COLO668 (cell line): ENCODE measurements around the gene DOK7.

Source experiments
- DNase-seq: peaks from one replicate; lab custom pipeline; 2025; ENCODE audit not compliant: unreplicated experiment; lab: John Stamatoyannopoulos, UW

The DOK7 gene

DNA sequence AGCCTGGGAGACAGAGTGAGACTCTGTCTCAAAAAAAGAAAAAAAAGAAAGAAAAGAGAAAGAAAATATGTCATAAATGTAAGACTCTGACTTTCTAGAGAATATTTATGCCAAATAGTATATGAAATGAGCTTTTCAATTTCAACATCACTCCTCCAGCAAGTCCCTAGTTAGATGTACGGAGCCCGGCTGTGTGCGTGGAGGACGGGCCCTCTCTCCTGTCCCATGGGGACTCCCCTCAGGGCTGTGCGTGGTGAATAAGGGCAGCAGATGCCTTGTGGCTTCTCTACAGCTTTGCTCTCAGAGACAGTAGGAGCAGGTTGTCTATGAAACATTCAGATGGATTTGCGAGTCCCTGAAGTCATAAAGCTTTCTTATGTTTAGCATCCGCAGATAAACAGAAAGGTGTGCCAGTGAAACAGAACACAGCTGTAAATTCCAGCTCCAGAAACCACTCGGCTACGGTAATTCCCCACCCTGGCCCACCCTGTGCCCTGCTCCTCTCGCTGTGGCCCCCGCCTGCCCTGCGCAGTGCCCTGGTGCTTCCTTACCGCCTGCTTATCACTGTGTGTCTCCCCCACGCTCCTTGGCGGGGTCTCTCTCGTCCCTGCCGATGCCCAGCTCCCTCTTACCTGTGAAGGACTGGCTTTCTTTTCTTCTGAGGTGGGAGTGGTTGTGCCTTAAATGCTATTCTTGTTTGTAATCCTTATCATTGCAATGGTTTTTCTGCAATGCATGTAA, 35.2 kb upstream of the DOK7 start:
- no peak for DNase-seq

- no peak for DNase-seq
These were observed 33.5 kb upstream of the DOK7 start for GRCh38 chr4:3429651-3430050.

- no peak for DNase-seq
These were observed 32.6 kb upstream of the DOK7 start for GRCh38 chr4:3430524-3430923.

DNA sequence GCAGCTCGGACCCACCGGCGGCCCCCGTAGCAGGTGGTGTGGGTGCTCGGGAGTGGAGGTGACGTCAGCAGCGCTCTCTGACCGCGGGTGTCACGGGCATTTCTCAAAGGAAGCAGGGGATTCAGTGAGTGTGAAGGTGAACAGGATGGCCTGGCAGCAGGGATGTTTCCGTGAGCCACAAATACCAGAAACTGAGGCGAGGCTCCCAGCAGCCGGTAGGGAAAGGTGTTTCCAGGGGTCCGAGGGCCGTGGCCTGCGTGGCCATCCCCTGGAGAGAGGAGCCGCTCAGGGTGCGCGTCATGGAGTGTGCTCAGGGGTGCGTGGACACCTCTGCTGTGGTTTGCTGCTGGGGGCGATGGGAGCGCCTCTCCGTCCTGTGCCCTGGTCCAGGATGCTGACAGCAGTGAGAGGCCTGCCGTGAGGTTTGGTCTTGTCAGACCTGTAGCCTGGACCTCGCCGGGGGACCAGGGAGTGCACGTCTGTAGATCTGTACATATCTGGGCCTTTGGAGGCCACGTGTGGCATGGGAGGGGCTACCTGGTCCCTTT, 31.6 kb upstream of the DOK7 start:
- no peak for DNase-seq

- no peak for DNase-seq
These were observed 30.7 kb upstream of the DOK7 start for GRCh38 chr4:3432381-3432790.

DNA sequence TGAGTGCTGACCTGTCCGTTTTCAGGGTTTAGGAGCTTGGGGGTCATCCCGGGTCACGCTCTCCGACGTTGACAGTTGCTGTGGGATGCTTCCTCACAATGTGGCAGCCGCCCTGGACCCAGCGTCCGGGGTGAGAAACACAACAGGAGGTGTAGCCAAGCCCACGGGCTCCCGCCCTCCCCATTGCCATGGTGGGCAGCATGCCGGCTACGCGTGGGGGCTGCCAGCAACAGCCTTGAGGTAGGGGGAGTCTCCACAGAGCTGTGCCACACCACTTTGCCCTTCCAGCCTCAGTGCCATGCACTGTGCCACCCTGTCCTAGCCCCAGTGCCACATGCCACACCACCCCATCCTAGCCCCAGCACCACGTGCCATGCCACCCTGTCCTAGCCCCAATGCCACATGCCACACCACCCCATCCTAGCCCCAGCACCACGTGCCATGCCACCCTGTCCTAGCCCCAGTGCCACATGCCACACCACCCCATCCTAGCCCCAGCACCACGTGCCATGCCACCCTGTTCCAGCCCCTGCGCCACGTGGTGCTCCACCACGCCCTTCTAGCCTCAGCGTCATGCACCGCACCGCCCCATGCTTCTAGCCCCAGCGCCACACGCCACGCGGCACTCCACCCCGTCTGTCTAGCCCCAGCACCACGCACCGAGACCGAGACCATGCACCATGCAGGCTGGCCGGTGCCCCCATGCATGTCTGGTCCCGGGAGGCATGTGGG, 29.8 kb upstream of the DOK7 start:
- no peak for DNase-seq

DNA sequence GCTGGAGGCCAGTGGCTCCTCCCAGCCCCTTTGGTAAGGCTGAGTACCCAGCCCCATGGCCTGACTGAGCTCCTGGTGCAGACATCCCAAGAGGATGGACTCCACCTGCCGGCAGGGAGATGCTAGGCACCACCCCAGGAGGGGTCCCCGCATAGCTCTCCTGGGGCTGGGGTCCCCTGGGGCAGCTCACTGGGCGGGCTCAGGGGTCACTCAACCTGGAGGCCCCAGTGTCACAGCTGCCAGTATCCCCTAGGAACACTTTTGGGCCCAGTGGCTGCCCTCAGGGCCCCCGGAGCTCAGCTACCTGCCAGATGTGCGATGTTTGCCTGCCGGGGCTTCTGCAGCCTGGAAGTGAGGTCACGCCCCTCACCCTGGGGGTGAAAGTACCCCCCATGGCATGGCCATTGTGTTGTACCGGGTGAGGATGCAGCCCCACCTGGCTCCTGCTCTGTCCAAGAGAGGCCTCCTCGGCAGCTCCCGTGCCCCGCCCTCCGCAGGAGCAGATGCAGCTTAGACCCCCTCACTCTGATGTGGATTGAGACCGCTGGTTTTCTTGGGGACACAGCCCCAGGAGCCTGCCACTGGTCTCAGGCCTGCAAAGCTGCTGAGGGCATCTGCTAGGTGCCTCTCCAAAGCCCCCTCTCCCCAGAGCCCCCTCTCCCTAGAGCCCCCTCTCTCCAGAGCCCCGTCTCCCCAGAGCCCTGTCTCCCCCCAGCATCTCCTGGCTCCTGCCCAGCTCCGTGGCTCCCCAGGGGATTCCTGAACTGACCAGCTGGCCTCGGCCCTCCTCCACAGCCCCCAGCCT, 28.0 kb upstream of the DOK7 start:
- no peak for DNase-seq

DNA sequence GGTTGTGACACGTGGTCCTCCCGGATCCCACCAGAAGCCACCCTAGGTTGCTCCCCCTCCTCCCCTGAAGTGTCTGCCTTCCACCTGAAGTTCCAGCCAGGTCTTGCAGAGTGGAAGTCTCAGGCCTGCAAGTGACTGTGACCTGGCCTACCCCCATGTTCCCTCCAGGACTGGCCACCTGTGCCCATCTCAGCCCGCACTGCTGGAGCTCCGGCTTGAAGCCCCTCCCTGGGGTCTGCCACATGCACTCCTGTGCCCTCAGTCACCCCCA, 27.5 kb upstream of the DOK7 start:
- no peak for DNase-seq

GRCh38 chr4:3436048-3436797, 26.9 kb upstream of the DOK7 start:
- no peak for DNase-seq

DNA sequence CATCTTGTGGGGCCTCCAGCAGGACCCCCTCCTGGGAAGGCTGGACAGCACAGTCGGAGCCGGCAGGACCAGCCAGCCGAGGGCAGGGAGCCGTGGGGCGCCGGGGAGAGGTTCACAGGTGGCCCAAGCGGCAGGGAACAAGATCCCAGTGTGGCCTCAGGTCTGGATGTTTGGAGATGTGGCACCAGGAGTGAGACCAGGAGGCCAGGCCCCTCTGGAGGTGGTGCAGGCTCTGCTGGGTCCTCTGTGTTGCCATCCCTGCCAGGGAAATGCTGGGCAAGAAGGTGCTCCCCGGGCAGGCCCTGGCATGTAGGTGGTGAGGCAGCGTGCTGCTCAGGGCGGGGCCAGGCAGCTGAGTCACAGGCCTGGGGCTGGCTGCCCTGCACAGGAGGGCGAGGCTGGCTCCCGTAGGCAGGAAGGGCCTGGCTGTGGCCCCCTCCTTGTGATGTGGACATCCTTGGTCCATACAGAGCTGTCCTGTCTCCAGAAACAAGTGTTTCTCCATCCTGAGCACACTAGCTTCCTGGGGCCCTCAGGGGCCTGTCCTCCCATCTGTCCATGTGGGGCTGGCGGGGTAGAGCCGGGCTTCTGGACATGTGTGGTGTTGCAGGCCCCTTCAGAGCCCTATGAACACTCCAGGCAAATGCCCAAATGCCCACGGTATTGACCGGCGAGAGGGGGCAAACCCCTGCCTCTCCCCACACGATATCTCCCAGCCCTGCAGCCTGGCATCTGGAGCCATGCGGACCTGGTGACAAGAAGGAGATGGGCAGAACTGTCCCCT, 26.1 kb upstream of the DOK7 start:
- peak; percentile 72 for DNase-seq

DNA sequence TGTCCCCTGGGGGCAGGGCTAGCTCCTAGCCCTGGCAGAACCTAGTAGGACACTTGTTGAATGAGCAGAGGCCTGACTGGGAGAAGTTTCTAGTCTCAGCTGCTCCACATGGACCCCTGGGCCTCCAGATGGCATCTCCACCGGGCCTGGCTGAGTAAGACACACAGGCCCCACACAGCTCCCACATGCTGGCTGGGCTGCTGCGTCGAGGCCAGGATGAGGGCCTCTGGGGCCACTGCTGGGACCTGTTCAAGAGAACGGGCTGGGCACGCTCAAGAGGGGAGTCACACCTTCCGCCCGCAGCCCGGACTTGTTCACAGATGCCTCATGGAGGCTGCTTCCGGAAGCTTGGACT, 25.5 kb upstream of the DOK7 start:
- no peak for DNase-seq

GRCh38 chr4:3437998-3438846, 24.9 kb upstream of the DOK7 start:
- DNase-seq, result no peak

- DNase-seq, result no peak
These were observed 24.3 kb upstream of the DOK7 start for GRCh38 chr4:3438847-3439180.

DNA sequence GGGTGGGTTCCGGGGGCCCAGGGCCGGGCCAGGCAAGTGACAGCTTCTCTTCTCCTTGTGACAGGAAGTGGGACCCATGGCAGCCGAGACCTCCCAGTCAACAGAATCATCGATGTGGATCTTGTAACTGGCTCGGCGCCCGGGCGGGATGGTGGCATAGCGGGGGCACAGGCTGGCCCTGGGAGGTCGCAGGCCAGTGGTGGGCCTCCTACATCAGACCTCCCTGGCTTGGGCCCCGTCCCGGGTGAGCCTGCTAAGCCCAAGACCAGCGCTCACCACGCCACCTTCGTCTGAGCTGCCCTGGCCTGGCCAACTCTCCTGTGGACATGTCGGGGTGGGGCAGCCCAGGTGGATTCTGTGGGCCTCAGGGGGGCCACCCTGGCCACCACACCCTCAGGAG, 23.7 kb upstream of the DOK7 start:
- no peak for DNase-seq

DNA sequence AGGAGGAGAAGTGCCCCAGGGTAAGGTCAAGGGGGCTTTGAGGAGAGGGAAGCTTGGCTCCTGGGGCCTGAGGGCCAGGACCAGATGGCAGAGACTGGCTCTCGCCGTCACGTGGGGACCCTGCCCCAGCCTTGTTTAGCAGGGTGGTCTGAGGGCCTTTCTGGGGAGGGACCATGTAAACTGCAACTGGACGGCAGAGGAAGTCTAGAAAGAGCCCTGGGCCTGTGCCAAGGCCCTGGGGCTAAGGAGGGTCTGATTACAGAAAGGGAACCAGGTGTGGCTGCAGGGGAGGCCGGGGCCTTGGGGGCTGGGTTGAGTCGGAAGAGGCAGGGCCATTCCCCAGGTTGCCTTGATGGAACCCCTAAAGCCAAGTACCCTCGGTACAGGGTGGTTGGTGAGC, 23.1 kb upstream of the DOK7 start:
- DNase-seq, result peak; percentile 8

- DNase-seq, result no peak
These were observed 22.1 kb upstream of the DOK7 start for GRCh38 chr4:3440979-3441500.

DNA sequence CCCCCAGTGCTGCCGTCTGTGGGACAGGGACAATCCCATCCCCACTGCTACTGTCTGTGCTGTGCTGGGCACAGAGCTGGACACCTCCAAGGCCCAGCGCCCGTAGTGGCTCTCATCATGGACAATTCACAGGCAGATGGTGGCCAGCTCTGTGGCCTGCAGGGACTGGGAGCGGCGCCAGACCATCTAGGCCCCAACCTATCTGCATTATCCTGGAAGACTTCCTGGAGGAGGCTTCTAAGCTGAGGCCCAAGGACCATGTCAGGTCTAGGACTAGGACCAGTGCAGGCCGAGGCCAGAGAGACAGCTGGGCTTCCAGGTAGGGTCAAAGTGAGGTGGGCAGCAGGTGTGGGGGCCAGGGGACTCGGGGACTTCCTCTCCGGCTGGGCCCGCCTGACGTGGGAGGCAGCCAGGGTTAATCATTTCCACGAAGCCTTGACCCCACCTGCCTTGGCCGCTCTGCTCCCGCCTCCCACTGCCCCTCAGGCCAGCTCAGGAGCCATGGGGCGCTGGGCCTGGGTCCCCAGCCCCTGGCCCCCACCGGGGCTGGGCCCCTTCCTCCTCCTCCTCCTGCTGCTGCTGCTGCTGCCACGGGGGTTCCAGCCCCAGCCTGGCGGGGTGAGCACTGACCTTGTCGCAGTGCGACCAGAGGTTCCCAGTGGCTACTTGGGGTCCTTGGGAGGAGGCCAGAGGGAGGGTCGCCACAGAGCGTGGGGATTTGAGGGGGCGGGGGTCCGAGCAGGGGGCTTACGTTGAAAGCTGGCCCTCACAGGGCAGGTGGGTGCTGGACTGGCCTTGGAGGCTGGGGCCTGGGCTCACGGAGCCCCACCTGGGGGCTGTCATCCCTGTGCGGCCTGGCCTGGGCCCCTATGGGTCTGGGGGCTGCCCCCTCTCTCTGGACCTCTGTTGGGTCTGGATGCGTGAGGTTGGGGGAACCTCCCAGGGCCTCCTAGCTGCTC, 21.3 kb upstream of the DOK7 start, which contains the start of gene HGFAC:
Gene HGFAC, plus strand, starts transcription at position 468 of the 959 bp plus-strand sequence. Its CDS starts 34 bp downstream, at position 502.
- no peak for DNase-seq

DNA sequence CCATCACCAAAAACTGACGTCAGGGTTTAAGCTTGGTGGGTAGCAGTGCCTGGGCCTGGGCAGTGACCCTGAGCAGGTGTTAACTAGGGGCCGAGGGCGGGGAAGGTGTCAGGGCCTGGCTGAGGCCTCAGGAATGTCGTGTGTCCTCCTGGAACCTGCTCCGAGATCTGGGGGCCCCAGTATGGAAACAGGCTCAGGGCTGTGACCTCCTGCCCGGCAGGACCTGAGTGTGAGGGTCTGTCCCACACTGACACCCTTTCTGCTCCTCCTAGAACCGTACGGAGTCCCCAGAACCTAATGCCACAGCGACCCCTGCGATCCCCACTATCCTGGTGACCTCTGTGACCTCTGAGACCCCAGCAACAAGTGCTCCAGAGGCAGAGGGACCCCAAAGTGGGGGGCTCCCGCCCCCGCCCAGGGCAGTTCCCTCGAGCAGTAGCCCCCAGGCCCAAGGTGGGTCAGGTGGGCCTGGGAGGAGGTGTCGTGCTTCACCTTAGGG, 20.6 kb upstream of the DOK7 start:
- DNase-seq, result no peak
